ENCODE results near the gene ZNF280B. TPM values are rescaled to one million over a fixed set of nuclear protein-coding genes. Genes with fewer than 3 reads are reported as not detected.

Gene ZNF280B
- total and polyA plus RNA-seq, 2 donors (not counting 1 experiment from before 2014, with no cell fraction given), result 0.67 to 3.5 TPM

DNA sequence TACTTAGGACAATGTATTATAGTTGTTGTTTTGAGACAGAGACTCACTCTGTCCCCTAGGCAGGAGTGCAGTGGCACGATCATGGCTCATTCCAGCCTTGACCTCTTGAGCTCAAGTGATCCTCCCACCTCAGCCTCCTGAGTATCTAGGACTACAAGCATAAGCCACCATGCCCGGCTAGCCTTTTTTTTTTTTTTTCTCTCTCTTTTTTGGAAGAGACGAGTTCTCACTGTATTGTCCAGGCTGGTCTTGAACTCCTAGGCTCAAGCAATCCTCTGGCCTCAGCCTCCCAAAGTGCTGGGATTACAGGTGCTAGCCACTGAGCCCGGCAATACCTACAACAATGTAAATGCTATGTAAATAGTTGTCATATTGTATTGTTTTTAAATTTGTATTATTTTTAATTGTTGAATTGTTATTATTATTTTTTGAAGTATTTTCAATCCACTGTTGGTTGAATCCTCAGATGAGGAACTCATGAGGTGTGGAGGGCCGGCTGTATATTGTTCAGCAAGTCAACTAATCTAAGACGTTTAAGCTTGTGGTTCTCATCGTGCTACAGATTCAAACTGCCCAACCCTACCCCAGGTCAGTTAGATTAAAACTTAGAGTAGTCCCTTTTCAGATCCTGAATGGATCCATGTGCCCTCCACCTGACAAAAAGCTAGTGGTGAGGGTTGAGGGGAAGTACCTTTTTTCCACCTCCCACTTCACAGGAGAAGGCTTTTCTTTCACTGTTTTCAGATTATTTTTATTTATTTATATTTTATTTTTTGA, 23.4 kb upstream of the ZNF280B start:
- 100% methylated on average over 1 of the region's 7 CpGs for WGBS (ENCODE audit: insufficient coverage)
- no peaks in the 10 kb centered on the region for H3K27me3 ChIP-seq (replicated peaks in 1 of 4; ENCODE audit: control extremely low read depth in 1 of 4, control insufficient read depth in 3 of 4, insufficient read depth in 4 of 4, low read length in 3 of 4)
- CTCF ChIA-PET, result no interaction called here
- H3K9ac ChIP-seq (ENCODE audit: low read length), result no peak overlapping the region
- Mint-ChIP-seq H3K27me3 (no peaks in the 10 kb centered on the region), H3K27ac (no peak overlapping the region), H3K4me3 (no peak overlapping the region), H3K4me1 (no peaks in the 10 kb centered on the region), H3K9me3 (ENCODE audit: insufficient read depth) (peaks cover 2% of the 10 kb centered on the region)
- no peak overlapping the region for H2AFZ ChIP-seq (ENCODE audit: insufficient read depth, low read depth, low read length, poor library complexity, severe bottlenecking)
- H3K79me2 ChIP-seq (ENCODE audit: control insufficient read depth, insufficient read depth, low read length), result no peaks in the 10 kb centered on the region
- H3K36me3 ChIP-seq (replicated peaks in 1 of 2; ENCODE audit: control extremely low read depth in 1 of 2, control insufficient read depth in 1 of 2, extremely low read depth in 1 of 2, insufficient read depth in 2 of 2, low read length in 1 of 2), result no peaks in the 10 kb centered on the region
- H3K4me2 ChIP-seq (replicated peaks; ENCODE audit: low read depth, low read length, poor library complexity, severe bottlenecking), result no peak overlapping the region
- H3K4me3 ChIP-seq (ENCODE audit: control extremely low read depth in 1 of 5, extremely low read depth in 1 of 5, insufficient read depth in 1 of 5, low read depth in 2 of 5, low read length in 4 of 5), result no peak overlapping the region
- ATAC-seq (ENCODE audit: low read depth) (no peak), DNase-seq (no peak)
- peaks cover 0 to 5% (median 1%) of the 10 kb centered on the region in 3 donors for H3K9me3 ChIP-seq (ENCODE audit: control extremely low read depth in 1 of 3, control insufficient read depth in 2 of 3, insufficient read depth in 1 of 3, low read length in 2 of 3)
- TF ChIP-seq, protein P1, sequence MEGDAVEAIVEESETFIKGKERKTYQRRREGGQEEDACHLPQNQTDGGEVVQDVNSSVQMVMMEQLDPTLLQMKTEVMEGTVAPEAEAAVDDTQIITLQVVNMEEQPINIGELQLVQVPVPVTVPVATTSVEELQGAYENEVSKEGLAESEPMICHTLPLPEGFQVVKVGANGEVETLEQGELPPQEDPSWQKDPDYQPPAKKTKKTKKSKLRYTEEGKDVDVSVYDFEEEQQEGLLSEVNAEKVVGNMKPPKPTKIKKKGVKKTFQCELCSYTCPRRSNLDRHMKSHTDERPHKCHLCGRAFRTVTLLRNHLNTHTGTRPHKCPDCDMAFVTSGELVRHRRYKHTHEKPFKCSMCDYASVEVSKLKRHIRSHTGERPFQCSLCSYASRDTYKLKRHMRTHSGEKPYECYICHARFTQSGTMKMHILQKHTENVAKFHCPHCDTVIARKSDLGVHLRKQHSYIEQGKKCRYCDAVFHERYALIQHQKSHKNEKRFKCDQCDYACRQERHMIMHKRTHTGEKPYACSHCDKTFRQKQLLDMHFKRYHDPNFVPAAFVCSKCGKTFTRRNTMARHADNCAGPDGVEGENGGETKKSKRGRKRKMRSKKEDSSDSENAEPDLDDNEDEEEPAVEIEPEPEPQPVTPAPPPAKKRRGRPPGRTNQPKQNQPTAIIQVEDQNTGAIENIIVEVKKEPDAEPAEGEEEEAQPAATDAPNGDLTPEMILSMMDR (IDR thresholded peaks at IDR 0.05), result no peak
- no peak for TF ChIP-seq EZH2 (IDR thresholded peaks at IDR 0.05; ENCODE audit: borderline replicate concordance, insufficient read depth, low read depth, low read length, poor library complexity, severe bottlenecking)
- POLR2A ChIA-PET, result no interaction called here
- intact Hi-C loops (cut with micrococcal nuclease), result no loop called here
- H4K20me1 ChIP-seq (ENCODE audit: control insufficient read depth, insufficient read depth, low read length, poor library complexity, severe bottlenecking), result no peaks in the 10 kb centered on the region
- H3K4me1 ChIP-seq (ENCODE audit: control insufficient read depth in 2 of 2, insufficient read depth in 2 of 2, low read length in 2 of 2), result no peaks in the 10 kb centered on the region
- no peak overlapping the region for H3K27ac ChIP-seq (ENCODE audit: low read length in 2 of 2)

DNA sequence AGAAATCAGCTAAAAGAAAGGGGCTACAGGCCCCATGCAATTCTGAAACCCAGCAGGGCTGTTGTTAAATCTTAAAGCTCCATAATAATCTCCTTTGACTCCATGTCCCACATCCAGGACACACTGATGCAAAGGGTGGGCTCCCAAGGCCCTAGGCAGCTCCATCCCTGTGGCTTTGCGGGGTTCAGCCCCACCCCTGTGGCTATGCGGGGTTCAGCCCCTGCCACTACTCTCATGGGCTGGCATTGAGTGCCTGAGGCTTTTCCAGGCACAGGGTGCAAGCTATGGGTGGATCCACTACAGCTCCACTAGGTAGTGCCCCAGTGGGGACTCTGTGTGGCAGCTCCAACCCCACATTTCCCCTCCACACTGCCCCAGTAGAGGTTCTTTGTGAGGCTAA, 20.2 kb upstream of the ZNF280B start:
- 100% methylated on average over 2 of the region's 2 CpGs for WGBS (ENCODE audit: insufficient coverage)
- H3K27ac ChIP-seq (ENCODE audit: low read length in 2 of 2), result no peak overlapping the region
- H3K36me3 ChIP-seq (replicated peaks in 1 of 2; ENCODE audit: control extremely low read depth in 1 of 2, control insufficient read depth in 1 of 2, extremely low read depth in 1 of 2, insufficient read depth in 2 of 2, low read length in 1 of 2), result no peaks in the 10 kb centered on the region
- peaks cover 0 to 5% (median 0%) of the 10 kb centered on the region in 4 experiments for H3K27me3 ChIP-seq (replicated peaks in 1 of 4; ENCODE audit: control extremely low read depth in 1 of 4, control insufficient read depth in 3 of 4, insufficient read depth in 4 of 4, low read length in 3 of 4)
- no peaks in the 10 kb centered on the region for H3K79me2 ChIP-seq (ENCODE audit: control insufficient read depth, insufficient read depth, low read length)
- DNase-seq (no peak), ATAC-seq (ENCODE audit: low read depth) (no peak)
- ChIA-PET POLR2A (no interaction called here), CTCF (no interaction called here)
- H2AFZ ChIP-seq (ENCODE audit: insufficient read depth, low read depth, low read length, poor library complexity, severe bottlenecking), result no peak overlapping the region
- no peak overlapping the region for H3K4me3 ChIP-seq (ENCODE audit: control extremely low read depth in 1 of 5, extremely low read depth in 1 of 5, insufficient read depth in 1 of 5, low read depth in 2 of 5, low read length in 4 of 5)
- peaks cover 2% of the 10 kb centered on the region for H3K9me3 Mint-ChIP-seq (ENCODE audit: insufficient read depth)
- peaks cover 0 to 5% (median 1%) of the 10 kb centered on the region in 3 donors for H3K9me3 ChIP-seq (ENCODE audit: control extremely low read depth in 1 of 3, control insufficient read depth in 2 of 3, insufficient read depth in 1 of 3, low read length in 2 of 3)
- H3K4me1 ChIP-seq (ENCODE audit: control insufficient read depth in 2 of 2, insufficient read depth in 2 of 2, low read length in 2 of 2), result no peaks in the 10 kb centered on the region
- intact Hi-C loops (cut with micrococcal nuclease), result no loop called here
- H3K27me3 Mint-ChIP-seq, result peaks cover 3% of the 10 kb centered on the region
- no peak for TF ChIP-seq EZH2 (IDR thresholded peaks at IDR 0.05; ENCODE audit: borderline replicate concordance, insufficient read depth, low read depth, low read length, poor library complexity, severe bottlenecking)
- TF ChIP-seq, protein P1 (IDR thresholded peaks at IDR 0.05), result no peak
- no peak overlapping the region for H3K4me3 Mint-ChIP-seq
- H3K9ac ChIP-seq (ENCODE audit: low read length), result no peak overlapping the region
- H4K20me1 ChIP-seq (ENCODE audit: control insufficient read depth, insufficient read depth, low read length, poor library complexity, severe bottlenecking), result no peaks in the 10 kb centered on the region
- H3K27ac Mint-ChIP-seq, result no peak overlapping the region
- peaks cover 3% of the 10 kb centered on the region for H3K4me1 Mint-ChIP-seq
- H3K4me2 ChIP-seq (replicated peaks; ENCODE audit: low read depth, low read length, poor library complexity, severe bottlenecking), result no peak overlapping the region
